Activated CD4-positive, alpha-beta T cell treated with anti-CD3 and anti-CD28 coated beads, Interleukin-10, Interleukin-2, amounts not matched to agents 100 ng/mL and 50 ng/mL, durations not matched to agents 16 hours and 8 hours (primary cell): Measurements from ENCODE around the gene RNASEH2A.
A peak's percentile ranks its signal among the peaks of the same experiment; 100 is the strongest.
"Not testable (repeated sequence)": the region's sequence is repeated elsewhere in the genome, so short reads cannot be mapped to it uniquely, and the experiment has no call there.

Experiments
- DNase-seq: peaks from one replicate; pipeline ENCODE4 v3.0.0-alpha.2; 2020

The RNASEH2A gene

GRCh38 chr19:12834566-12834943 lies 28.2 kb downstream of the RNASEH2A start, which contains the start of gene RTBDN:
TSS of gene RTBDN (minus strand) at chr19:12834579. CDS start at chr19:12829979, 4,600 bp downstream.
- DNase-seq, result no peak

DNA sequence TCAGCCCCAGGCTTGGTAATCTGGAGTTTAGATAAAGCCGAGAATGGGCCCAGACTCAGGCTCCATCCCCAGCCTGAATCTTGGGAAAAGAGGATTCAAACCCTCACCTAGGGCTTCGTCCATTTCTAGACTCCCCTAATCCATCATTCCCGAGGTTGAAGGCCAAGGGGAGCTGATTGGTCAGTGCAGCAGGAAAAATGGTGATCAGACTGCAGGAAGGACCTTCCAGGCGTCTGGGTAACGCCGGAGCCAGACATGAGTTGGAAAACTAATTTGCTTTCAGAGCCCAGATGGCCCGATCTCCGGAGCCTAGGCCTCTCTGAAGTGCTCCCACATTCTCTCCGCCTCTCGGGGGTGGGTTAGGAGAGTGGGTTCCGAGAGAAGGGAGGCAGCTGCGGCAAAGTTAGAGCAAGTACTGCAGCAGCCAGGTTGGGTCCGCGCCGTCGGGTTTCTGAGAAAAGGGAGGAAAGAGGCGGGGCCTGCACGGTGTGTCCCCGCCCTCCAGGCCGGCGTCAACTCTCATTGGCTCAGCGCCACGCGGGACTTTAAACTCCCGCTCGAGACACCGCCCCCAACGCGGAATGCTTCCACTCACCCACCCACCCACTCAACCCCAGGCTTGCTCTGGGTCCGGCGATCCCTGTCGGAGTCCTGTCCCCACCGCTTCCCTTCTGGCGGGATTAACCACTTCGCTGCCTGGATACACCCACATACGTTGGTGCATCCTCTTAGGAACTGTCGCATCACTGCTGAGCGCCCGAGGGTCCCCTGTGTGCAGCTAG lies 28.8 kb downstream of the RNASEH2A start:
- DNase-seq, result peak; percentile 34

DNA sequence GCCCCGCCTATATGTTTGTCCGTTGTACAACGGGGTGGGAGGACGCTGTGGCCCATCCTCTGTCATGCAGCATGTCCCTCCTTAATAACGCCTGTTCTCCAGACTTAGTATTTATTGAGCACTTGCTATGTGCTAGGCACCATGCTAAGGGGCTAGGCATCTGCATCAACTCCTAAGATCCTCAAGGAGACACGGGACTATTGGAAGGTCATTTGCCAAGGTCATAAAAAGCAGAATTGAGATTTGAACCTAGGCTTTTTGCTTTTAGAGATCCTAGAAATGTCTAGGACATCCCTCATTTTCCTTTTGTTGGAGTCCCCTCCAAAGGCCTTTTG lies 30.1 kb downstream of the RNASEH2A start:
- no peak for DNase-seq

DNA sequence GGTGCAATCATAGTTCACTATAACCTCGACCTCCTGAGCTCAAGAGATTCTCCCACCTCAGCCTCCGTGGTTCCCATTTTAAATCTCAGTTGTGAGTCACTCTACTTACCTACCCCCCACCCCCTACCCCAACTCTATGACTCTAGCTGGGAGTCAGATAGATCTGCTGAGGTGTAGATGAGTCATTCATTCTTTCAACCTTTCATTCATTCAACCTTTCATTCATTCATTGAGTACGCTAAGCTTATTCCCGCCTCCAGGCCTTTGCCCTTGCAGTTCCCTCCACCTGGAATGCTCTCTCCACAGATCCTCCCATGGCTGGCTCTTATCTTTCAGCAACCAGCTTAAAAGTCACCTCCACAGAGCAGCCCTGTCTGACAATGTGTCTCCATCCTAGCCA lies 30.8 kb downstream of the RNASEH2A start:
- no peak for DNase-seq

DNA sequence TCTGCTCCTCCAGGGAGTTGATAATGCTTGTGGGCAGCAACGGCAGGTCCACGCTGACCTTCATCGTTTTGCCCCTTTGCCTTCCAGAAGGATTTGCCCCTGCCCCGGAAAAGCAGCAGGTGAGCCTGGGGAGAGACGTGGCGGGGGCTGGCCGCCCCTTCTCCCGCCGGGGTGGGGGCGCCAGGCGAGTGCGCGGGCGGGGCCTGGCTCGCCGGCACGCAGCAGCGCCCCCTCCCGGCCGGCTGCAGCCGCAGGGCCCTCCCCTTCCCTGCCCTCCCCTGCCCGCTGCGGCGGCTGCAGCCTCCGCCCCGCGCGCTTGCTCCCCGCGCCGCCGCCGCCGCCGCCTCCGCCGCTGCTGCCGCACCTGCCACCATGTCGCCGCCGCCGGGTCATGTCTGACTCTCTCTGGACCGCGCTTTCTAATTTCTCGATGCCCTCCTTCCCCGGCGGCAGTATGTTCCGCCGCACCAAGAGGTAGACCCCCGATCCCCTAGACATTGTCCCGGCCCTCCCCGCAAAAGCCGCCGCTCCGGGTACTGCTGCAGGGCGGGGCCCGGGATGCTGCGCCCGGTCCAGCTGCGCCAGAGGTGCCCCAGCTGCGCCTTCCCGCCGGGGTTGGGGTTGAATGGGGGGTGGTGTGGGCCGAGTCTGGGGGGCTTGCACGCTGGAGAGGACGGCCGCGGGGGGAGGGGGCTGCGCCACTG lies 31.9 kb downstream of the RNASEH2A start, which contains the start of gene MAST1:
MAST1 (plus strand) TSS at position 334 of the 704 bp plus-strand sequence; CDS start at position 392, 58 bp downstream.
- DNase-seq, result peak; percentile 66

GRCh38 chr19:12838886-12839756 lies 32.7 kb downstream of the RNASEH2A start:
- DNase-seq, result peak; percentile 35

DNA sequence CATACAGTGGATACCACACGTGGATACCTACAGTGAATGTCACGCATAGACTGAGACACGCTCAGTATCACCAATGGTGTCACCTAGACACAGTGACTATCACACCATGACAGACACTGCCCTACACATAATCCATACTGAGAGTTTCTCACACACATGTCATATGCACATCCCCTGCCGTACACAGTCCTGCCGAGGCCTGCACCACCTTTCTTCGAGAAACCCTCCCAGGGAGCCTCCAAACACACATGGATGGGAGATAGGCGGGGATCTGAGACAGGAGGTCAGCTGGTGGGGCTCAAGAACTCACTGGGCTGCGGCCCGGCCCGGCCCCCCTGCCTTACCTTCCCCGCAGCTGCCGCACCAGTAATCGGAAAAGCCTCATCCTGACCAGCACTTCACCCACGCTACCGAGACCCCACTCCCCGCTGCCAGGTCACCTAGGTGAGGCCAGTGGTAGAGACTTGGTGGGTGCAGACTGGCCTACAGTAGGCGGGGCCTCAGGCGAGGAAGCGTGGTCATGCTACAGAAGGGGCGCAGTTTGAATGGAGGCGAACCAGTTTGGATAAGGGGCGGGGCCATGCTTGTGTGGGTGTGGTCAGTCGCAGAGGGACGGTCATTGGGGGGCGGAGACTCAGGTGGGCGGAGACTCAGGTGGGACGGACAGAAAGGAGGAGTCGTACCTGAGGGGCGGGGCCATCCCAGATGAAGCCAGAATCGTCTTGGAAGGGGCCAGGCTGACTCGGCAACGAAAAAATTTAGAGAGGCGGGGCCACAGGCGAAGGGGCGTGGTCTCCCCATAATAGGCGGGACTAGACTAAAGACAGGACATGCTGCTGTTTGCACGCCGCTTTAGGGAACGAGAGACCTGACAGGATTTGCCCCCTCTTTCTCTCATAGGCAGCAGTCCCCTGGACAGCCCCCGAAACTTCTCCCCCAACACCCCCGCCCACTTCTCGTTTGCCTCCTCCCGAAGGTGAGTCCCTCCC lies 34.0 kb downstream of the RNASEH2A start:
- DNase-seq, result peak; percentile 73

DNA sequence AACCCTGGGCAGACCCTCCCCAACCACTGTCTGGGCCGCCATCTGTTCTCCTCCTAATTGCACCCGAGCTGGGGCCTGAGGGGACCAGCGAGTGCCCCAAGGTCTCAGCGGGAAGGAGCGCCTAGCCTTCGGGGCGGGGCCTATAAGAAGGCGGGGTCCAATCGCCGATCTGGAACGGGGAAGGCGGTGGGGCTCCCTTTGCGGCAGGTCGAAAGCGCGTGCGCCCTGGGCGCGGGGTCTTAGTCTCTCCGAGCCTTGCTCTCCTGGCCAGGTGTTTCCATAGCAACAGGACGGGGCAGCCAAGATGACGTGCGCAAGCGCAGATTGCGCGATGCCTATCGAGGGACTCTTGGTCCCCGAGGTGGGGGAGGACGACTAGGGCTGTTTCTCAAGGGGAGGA lies 34.7 kb downstream of the RNASEH2A start:
- DNase-seq, result peak; percentile 41

DNA sequence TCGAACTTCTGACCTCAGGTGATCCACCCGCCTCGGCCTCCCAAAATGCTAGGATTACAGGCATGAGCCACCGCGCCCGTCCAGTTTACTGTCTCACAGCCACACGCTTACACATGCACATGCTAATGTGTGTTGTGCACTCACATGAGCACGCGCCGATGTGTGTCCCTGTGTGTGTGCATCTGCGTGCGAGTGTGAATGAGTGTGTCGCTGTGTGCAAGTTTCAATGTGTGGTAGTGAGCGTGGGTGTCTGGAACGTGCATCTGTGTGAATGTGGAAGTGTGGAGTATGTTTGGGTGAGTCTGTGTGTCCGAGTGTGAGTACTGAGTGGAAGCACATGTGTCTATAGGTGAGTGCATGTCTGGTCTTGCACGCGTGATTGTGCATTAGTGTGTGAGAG lies 36.1 kb downstream of the RNASEH2A start:
- DNase-seq, result no peak

GRCh38 chr19:12843328-12843727 lies 36.9 kb downstream of the RNASEH2A start:
- no peak for DNase-seq

- no peak for DNase-seq
Measured at GRCh38 chr19:12843999-12844732, 37.8 kb downstream of the RNASEH2A start.

GRCh38 chr19:12846613-12847012 lies 40.2 kb downstream of the RNASEH2A start:
- not testable (repeated sequence) for DNase-seq

DNA sequence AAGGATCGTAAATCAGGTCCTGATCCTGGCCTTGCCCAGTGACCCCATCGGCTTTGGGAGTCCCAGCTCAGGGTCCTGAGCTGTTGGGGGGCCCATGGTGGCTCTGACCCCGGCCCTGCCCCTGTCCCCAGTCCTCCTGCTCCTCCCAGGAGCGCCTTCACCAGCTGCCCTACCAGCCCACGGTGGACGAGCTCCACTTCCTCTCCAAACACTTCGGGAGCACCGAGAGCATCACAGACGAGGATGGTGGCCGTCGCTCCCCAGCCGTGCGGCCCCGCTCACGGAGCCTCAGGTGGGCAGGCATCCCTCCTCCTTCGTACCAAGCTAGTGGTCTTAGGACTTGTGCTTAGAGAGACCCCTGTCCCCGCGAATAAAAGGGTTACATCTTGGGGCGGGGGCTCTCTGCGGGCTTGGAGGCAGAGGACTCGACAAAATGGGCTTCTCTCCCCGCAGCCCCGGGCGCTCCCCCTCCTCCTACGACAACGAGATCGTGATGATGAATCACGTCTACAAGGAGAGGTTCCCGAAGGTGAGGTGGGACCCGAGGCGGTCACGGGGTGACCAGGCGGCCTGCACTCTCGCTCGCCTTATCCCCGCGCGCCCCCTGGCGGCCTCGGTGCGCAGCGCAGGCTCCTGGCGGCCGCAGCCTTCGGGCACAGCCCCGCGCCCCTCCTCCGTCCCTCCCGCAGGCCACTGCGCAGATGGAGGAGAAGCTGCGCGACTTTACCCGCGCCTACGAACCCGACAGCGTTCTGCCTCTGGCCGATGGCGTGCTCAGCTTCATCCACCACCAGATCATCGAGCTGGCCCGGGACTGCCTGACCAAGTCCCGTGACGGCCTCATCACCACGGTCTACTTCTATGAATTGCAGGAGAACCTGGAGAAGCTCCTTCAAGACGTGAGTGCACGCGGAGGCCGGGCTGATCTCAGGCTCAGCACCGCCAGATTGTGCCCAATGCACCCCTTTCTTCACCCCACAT lies 41.1 kb downstream of the RNASEH2A start:
- peak; percentile 89 for DNase-seq

DNA sequence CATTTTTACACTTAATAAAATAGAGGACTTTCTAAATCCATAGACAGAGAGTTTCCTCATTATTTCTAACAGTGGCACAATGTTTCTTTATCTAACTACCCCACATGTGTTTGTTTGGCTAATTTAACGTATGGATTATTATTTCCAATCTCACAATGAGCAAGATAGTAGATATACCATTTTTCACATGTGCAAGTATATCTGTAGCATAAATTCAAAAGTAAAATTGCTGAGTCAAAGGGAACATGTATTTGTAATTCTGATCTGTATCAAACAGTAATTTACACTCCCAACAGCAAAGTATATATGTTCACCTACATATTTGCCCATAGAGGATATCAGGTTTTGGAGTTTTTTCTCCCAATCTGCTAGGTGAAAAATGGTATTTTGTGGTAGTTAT lies 50.3 kb downstream of the RNASEH2A start:
- no peak for DNase-seq

DNA sequence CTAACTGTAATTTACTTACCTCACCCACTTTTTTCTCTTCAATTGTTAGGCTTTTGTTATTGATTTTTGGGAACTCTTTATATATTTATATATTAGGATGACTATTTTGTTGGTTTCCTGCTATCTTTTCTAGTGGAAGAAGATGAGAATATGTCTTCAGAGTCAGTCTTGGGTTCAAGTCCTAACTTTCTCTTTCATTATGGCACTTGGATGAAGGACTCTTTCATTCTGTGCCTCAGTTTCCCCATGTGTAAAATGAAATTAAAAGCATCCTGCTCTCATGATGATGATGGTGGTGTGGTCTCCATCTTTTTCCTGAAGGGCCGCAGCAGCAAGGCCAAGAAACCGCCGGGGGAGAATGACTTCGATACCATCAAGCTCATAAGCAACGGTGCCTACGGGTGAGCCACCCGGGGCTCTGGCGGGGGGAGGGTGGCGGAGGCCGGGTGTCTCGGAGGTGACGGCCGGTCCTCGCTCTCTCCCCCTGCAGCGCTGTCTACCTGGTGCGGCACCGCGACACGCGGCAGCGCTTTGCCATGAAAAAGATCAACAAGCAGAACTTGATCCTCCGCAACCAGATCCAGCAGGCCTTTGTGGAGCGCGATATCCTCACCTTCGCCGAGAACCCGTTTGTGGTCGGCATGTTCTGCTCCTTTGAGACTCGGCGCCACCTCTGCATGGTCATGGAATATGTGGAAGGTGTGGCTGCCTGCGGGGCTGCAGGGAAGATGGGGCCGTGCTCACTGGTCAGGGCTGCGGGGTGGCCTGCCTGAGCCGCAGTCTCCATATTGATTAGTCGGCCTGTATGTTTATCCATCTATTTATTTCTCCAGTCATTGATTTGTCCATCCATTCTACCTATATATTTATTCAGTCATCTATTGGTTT lies 51.9 kb downstream of the RNASEH2A start:
- DNase-seq, result no peak

- DNase-seq, result no peak
Measured at GRCh38 chr19:12859546-12859945, 53.2 kb downstream of the RNASEH2A start.
